ENCODE measurements around the gene TRAFD1. TPM values are rescaled to one million over a fixed set of nuclear protein-coding genes. Genes with fewer than 3 reads are reported as not detected.

TRAFD1 gene
- total RNA-seq, 2 experiments from 2014 or later, result 14.3 to 19.4 TPM

DNA sequence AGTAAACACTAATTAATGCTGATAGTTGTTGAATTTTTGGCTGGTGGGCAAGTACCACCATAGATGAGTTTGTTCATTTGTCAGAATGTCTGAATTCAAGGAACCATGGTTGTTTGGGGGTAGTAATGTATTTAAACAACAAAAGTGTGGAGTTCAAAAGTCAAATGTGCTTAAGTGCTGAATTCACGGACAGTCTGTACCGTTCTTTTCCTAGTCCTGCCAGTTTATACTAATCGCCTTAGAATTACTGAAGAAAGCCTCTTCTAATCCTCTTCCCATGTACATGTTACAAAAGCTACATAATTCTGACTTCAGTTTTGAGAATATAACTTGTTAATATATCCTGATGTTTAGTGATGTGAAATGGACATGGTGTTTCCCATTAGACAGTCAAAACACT, 19.5 kb upstream of the TRAFD1 start:
- H2AFZ ChIP-seq (ENCODE audit: low read length), result no peak overlapping the region
- peaks cover 22% of the 10 kb centered on the region; the same call in 1 of the 2 replicates for H4K20me1 ChIP-seq (ENCODE audit: insufficient read depth, low read length)
- H3K4me1 ChIP-seq (ENCODE audit: insufficient read depth, low read length, poor library complexity, severe bottlenecking), result peaks cover 41% of the 10 kb centered on the region
- no peak overlapping the region for H3K4me3 ChIP-seq (ENCODE audit: low read depth, low read length, poor library complexity, severe bottlenecking)
- BruUV-seq (replicated peaks), result TSS peak; percentile 54
- no peak for TF ChIP-seq EZH2phosphoT487 (IDR thresholded peaks at IDR 0.05; ENCODE audit: borderline replicate concordance, low read depth, low read length)
- TF ChIP-seq, protein P1, sequence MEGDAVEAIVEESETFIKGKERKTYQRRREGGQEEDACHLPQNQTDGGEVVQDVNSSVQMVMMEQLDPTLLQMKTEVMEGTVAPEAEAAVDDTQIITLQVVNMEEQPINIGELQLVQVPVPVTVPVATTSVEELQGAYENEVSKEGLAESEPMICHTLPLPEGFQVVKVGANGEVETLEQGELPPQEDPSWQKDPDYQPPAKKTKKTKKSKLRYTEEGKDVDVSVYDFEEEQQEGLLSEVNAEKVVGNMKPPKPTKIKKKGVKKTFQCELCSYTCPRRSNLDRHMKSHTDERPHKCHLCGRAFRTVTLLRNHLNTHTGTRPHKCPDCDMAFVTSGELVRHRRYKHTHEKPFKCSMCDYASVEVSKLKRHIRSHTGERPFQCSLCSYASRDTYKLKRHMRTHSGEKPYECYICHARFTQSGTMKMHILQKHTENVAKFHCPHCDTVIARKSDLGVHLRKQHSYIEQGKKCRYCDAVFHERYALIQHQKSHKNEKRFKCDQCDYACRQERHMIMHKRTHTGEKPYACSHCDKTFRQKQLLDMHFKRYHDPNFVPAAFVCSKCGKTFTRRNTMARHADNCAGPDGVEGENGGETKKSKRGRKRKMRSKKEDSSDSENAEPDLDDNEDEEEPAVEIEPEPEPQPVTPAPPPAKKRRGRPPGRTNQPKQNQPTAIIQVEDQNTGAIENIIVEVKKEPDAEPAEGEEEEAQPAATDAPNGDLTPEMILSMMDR (conservative IDR thresholded peaks at IDR 0.05; ENCODE audit: low read length), result no peak
- peak overlapping the region; percentile 94 for H3K4me2 ChIP-seq (ENCODE audit: low read length)
- H3K36me3 ChIP-seq (ENCODE audit: insufficient read depth, low read length), result peaks cover 50% of the 10 kb centered on the region
- H3K79me2 ChIP-seq (ENCODE audit: insufficient read depth, low read depth, low read length), result peaks cover 82% of the 10 kb centered on the region
- no peak overlapping the region for H3K27ac ChIP-seq (ENCODE audit: low read depth, low read length, poor library complexity, severe bottlenecking)
- DNase-seq (ENCODE audit: low spot score), result no peak
- no peaks in the 10 kb centered on the region for H3K9me2 ChIP-seq (ENCODE audit: insufficient read depth, low read length)
- ChIA-PET POLR2A (interaction anchor here (1.0 to 1.5 kb wide), 5 partner anchors 9 to 32 kb away, joined by 3 to 4 read pairs (median 3); partner anchors contain the start of gene TRAFD1), CTCF (ENCODE audit: unreplicated experiment) (no interaction called here)
- intact Hi-C loops (cut with micrococcal nuclease; ENCODE audit: unreplicated experiment), result loop anchor here (10.0 kb wide), 1 partner anchor 279 kb away; the partner anchor contains the start of gene HECTD4
- no peaks in the 10 kb centered on the region for H3K9me3 ChIP-seq (ENCODE audit: low read length)

- ChIA-PET POLR2A (interaction anchor here (0.5 to 3.7 kb wide), 13 partner anchors 9 to 1569 kb away, joined by 3 to 36 read pairs (median 3); partner anchors contain the start of gene TRAFD1), CTCF (ENCODE audit: unreplicated experiment) (interaction anchor here (1.5 kb wide), 1 partner anchor 17 kb away, joined by 3 read pairs; no protein-coding TSS in a partner anchor)
- peaks cover 22% of the 10 kb centered on the region; the same call in 1 of the 2 replicates for H4K20me1 ChIP-seq (ENCODE audit: insufficient read depth, low read length)
- H3K27ac ChIP-seq (ENCODE audit: low read depth, low read length, poor library complexity, severe bottlenecking), result peak overlapping the region; percentile 85
- TF ChIP-seq EZH2phosphoT487 (IDR thresholded peaks at IDR 0.05; ENCODE audit: borderline replicate concordance, low read depth, low read length), result no peak
- TF ChIP-seq, protein P1 (conservative IDR thresholded peaks at IDR 0.05; ENCODE audit: low read length), result no peak
- H3K4me3 ChIP-seq (ENCODE audit: low read depth, low read length, poor library complexity, severe bottlenecking), result peak overlapping the region; percentile 90
- intact Hi-C loops (cut with micrococcal nuclease; ENCODE audit: unreplicated experiment), result loop anchor here (10.0 kb wide), 1 partner anchor 277 kb away; the partner anchor contains the start of gene HECTD4
- H3K36me3 ChIP-seq (ENCODE audit: insufficient read depth, low read length), result peaks cover 34% of the 10 kb centered on the region
- no peaks in the 10 kb centered on the region for H3K9me3 ChIP-seq (ENCODE audit: low read length)
- DNase-seq (ENCODE audit: low spot score), result peak; percentile 51
- peak overlapping the region; percentile 16; the same call in 1 of the 2 replicates for H2AFZ ChIP-seq (ENCODE audit: low read length)
- no peaks in the 10 kb centered on the region for H3K9me2 ChIP-seq (ENCODE audit: insufficient read depth, low read length)
- peaks cover 43% of the 10 kb centered on the region for H3K4me1 ChIP-seq (ENCODE audit: insufficient read depth, low read length, poor library complexity, severe bottlenecking)
- no TSS peak for BruUV-seq (replicated peaks)
- peaks cover 65% of the 10 kb centered on the region for H3K79me2 ChIP-seq (ENCODE audit: insufficient read depth, low read depth, low read length)
- peak overlapping the region; percentile 94 for H3K4me2 ChIP-seq (ENCODE audit: low read length)
These were observed 17.8 kb upstream of the TRAFD1 start for GRCh38 chr12:112107306-112108201.
